ENCODE results near the gene RASL12.

DNA sequence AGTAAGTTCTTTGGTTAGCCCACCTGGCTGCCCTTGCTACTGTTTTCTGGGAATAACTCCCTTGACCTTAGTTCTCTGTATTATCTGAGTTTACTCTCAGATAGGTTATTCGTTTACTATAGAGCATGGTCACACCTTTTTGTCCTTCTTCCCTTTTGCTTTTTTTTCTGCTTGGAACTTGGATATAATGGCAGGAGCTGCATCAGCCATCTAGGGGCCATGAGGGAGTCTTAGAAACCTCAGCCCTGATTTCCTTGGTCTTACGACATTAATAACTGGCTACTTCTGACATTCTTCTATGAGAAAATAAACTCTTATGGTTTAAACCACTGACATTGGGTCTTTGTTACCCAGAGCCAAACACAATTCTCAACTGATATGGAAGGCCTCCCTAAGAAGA, 26.0 kb downstream of the RASL12 start:
- TF ChIP-seq, protein P1, sequence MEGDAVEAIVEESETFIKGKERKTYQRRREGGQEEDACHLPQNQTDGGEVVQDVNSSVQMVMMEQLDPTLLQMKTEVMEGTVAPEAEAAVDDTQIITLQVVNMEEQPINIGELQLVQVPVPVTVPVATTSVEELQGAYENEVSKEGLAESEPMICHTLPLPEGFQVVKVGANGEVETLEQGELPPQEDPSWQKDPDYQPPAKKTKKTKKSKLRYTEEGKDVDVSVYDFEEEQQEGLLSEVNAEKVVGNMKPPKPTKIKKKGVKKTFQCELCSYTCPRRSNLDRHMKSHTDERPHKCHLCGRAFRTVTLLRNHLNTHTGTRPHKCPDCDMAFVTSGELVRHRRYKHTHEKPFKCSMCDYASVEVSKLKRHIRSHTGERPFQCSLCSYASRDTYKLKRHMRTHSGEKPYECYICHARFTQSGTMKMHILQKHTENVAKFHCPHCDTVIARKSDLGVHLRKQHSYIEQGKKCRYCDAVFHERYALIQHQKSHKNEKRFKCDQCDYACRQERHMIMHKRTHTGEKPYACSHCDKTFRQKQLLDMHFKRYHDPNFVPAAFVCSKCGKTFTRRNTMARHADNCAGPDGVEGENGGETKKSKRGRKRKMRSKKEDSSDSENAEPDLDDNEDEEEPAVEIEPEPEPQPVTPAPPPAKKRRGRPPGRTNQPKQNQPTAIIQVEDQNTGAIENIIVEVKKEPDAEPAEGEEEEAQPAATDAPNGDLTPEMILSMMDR (IDR thresholded peaks at IDR 0.05), result no peak
- no peak for TF ChIP-seq EZH2 (IDR thresholded peaks at IDR 0.05)
